H9 (cell line): Measurements from ENCODE around the gene GATA6. TPM values are rescaled to one million over a fixed set of nuclear protein-coding genes. Genes with fewer than 3 reads are reported as not detected.

ENCODE experiments used
- DNase-seq: peaks from one replicate; pipeline ENCODE4 v3.0.0-alpha.2; 2017
- H2AFZ ChIP-seq: one replicate; pipeline ENCODE4 v1.6.1; 2013; ENCODE audit warnings: mild to moderate bottlenecking, low read length, control low read depth, moderate library complexity
- H2AK5ac ChIP-seq: 2 replicates; pipeline ENCODE4 v1.6.1; 2013; ENCODE audit warnings: low read length, control low read depth, mixed read lengths; ENCODE audit not compliant: insufficient read length
- H2BK120ac ChIP-seq: one replicate; pipeline ENCODE4 v1.6.1; 2013; ENCODE audit warnings: low read depth, mild to moderate bottlenecking, low read length, control low read depth, inconsistent platforms; ENCODE audit not compliant: poor library complexity, severe bottlenecking
- H2BK12ac ChIP-seq: 2 replicates; pipeline ENCODE4 v1.6.1; 2013; ENCODE audit warnings: low read length, control low read depth, mixed read lengths, low read depth; ENCODE audit not compliant: insufficient read length
- H2BK15ac ChIP-seq: 2 replicates; pipeline ENCODE4 v1.6.1; 2013; ENCODE audit warnings: low read depth, low read length, control low read depth
- H2BK20ac ChIP-seq: one replicate; pipeline ENCODE4 v1.6.1; 2013; ENCODE audit warnings: low read depth, mild to moderate bottlenecking, low read length, control low read depth, inconsistent platforms; ENCODE audit not compliant: poor library complexity, severe bottlenecking
- H2BK5ac ChIP-seq: 2 replicates; pipeline ENCODE4 v1.6.1; 2013; ENCODE audit warnings: low read length, control low read depth, mixed read lengths; ENCODE audit not compliant: insufficient read length
- H3K14ac ChIP-seq: 2 replicates; pipeline ENCODE4 v1.6.1; 2013; ENCODE audit warnings: low read length, control low read depth; ENCODE audit not compliant: insufficient read depth
- H3K18ac ChIP-seq: 2 replicates; pipeline ENCODE4 v1.6.1; 2013; ENCODE audit warnings: low read depth, mild to moderate bottlenecking, mixed read lengths, low read length, control low read depth; ENCODE audit not compliant: insufficient read length
- H3K23ac ChIP-seq: 2 replicates; pipeline ENCODE4 v1.6.1; 2013; ENCODE audit warnings: low read length, control low read depth, mixed read lengths, low read depth; ENCODE audit not compliant: insufficient read length
- H3K23me2 ChIP-seq: 2 replicates; pipeline ENCODE4 v1.6.1; 2013; ENCODE audit warnings: low read depth, mild to moderate bottlenecking, mixed read lengths, low read length, control low read depth; ENCODE audit not compliant: insufficient read length, poor library complexity, severe bottlenecking
- H3K27ac ChIP-seq: 2 replicates; pipeline ENCODE4 v1.5.1; 2013; ENCODE audit warnings: low read length, control low read depth, mixed read lengths, low read depth; ENCODE audit not compliant: insufficient read length
- H3K27me3 ChIP-seq: 2 replicates; pipeline ENCODE4 v1.6.1; 2013; ENCODE audit warnings: low read length, control low read depth, inconsistent platforms; ENCODE audit not compliant: insufficient read depth
- H3K4ac ChIP-seq: 2 replicates; pipeline ENCODE4 v1.6.1; 2013; ENCODE audit warnings: low read depth, mild to moderate bottlenecking, control low read depth, inconsistent platforms, low read length, moderate library complexity
- H3K4me1 ChIP-seq: 2 replicates; pipeline ENCODE4 v1.6.1; 2013; ENCODE audit warnings: low read length, control low read depth, inconsistent platforms; ENCODE audit not compliant: insufficient read depth
- H3K4me2 ChIP-seq: 2 replicates; pipeline ENCODE4 v1.6.1; 2013; ENCODE audit warnings: low read length, control low read depth, mixed read lengths; ENCODE audit not compliant: insufficient read length, insufficient read depth
- H3K56ac ChIP-seq: 2 replicates; pipeline ENCODE4 v1.6.1; 2013; ENCODE audit warnings: low read depth, mild to moderate bottlenecking, mixed read lengths, low read length, control low read depth; ENCODE audit not compliant: insufficient read length
- H3K79me1 ChIP-seq: 2 replicates; pipeline ENCODE4 v1.6.1; 2013; ENCODE audit warnings: low read depth, mild to moderate bottlenecking, moderate library complexity, low read length, control low read depth, inconsistent platforms; ENCODE audit not compliant: insufficient read depth, poor library complexity, severe bottlenecking
- H3K79me2 ChIP-seq: 2 replicates; pipeline ENCODE4 v1.6.1; 2013; ENCODE audit warnings: low read length, control low read depth, inconsistent platforms; ENCODE audit not compliant: insufficient read depth
- H3K9ac ChIP-seq: 2 replicates; pipeline ENCODE4 v1.6.1; 2013; ENCODE audit warnings: low read length, control low read depth, mixed read lengths; ENCODE audit not compliant: insufficient read length; ENCODE audit errors: extremely low read depth
- H3K9me3 ChIP-seq: one replicate; pipeline ENCODE4 v1.6.1; 2013; ENCODE audit warnings: low read depth, low read length, inconsistent platforms; ENCODE audit not compliant: control insufficient read depth
- H3T11ph ChIP-seq: one replicate; pipeline ENCODE4 v1.6.1; 2013; ENCODE audit warnings: mild to moderate bottlenecking, low read length, control low read depth, inconsistent platforms
- H4K20me1 ChIP-seq: one replicate; pipeline ENCODE4 v1.6.1; 2013; ENCODE audit not compliant: control insufficient read depth, insufficient read length, insufficient read depth
- H4K5ac ChIP-seq: 2 replicates; pipeline ENCODE4 v1.6.1; 2013; ENCODE audit warnings: low read depth, mild to moderate bottlenecking, mixed read lengths, low read length, control low read depth; ENCODE audit not compliant: insufficient read length
- H4K8ac ChIP-seq: replicated peaks from 2 replicates; pipeline ENCODE4 v1.6.1; 2013; ENCODE audit warnings: low read length, control low read depth, mixed read lengths, low read depth; ENCODE audit not compliant: insufficient read length
- H4K91ac ChIP-seq: 2 replicates; pipeline ENCODE4 v1.6.1; 2013; ENCODE audit warnings: low read depth, mild to moderate bottlenecking, moderate library complexity, mixed read lengths, low read length, control low read depth; ENCODE audit not compliant: insufficient read length
- H3K27ac Mint-ChIP-seq, 3 experiments: 2 replicates in 2 of 3; 3 replicates in 1 of 3; pipeline ENCODE4 v1.8.0; 2020 to 2021; ENCODE audit warnings: mixed read lengths in 3 of 3, mild to moderate bottlenecking in 1 of 3, moderate library complexity in 1 of 3
- H3K27me3 Mint-ChIP-seq: 2 replicates; pipeline ENCODE4 v1.8.0; 2021; ENCODE audit warnings: low read depth, mild to moderate bottlenecking, moderate library complexity, mixed read lengths
- H3K36me3 Mint-ChIP-seq, 3 experiments: 2 replicates in 2 of 3; 3 replicates in 1 of 3; pipeline ENCODE4 v1.8.0; 2020 to 2021; ENCODE audit warnings: low read depth in 3 of 3, mixed read lengths in 3 of 3; ENCODE audit not compliant: insufficient read depth in 1 of 3
- H3K4me1 Mint-ChIP-seq, 2 experiments: 2 replicates each; pipeline ENCODE4 v1.8.0; 2020; ENCODE audit warnings: mixed read lengths in 2 of 2
- H3K4me3 Mint-ChIP-seq, 2 experiments: 2 replicates in 1 of 2; 3 replicates in 1 of 2; pipeline ENCODE4 v1.8.0; 2020 to 2021; ENCODE audit warnings: mild to moderate bottlenecking in 2 of 2, mixed read lengths in 2 of 2, moderate library complexity in 1 of 2
- H3K9me3 Mint-ChIP-seq, 2 experiments: 2 replicates in 1 of 2; 3 replicates in 1 of 2; pipeline ENCODE4 v1.8.0; 2020; ENCODE audit warnings: mild to moderate bottlenecking in 2 of 2, mixed read lengths in 2 of 2, moderate library complexity in 1 of 2
- CTCF ChIP-seq: fragments of 200-600 bp; sonication (generic); conservative IDR thresholded peaks from 3 replicates; pipeline ENCODE4 v1.8.0; 2021; ENCODE audit warnings: antibody characterized with exemption, mild to moderate bottlenecking
- WGBS: extraction: QIAGEN DNeasy Blood & Tissue Kit; methylation state at CpG from one replicate; pipeline ENCODE4 v1.1.7; 2013; ENCODE audit warnings: missing lambda C conversion rate, low lambda C conversion rate, mixed read lengths; ENCODE audit not compliant: insufficient read length; ENCODE audit errors: extremely low coverage; 5-methylcytosine and 5-hydroxymethylcytosine counted together
- total RNA-seq: library from RNA; stranded (reverse); gene quantifications from 2 replicates; pipeline ENCODE4 v1.2.1, GENCODE V29; 2021

GATA6 gene
- total RNA-seq, 1 experiment from 2014 or later = not detected

- Histone ChIP-seq H3K23ac (no peak overlapping the region), H3K79me1 (no peaks in the 10 kb centered on the region), H4K20me1 (no peaks in the 10 kb centered on the region), H2BK120ac (no peak overlapping the region), H3K27ac (no peak overlapping the region), H3K56ac (no peak overlapping the region), H3K9me3 (no peaks in the 10 kb centered on the region), H3K4me2 (no peak overlapping the region), H2BK20ac (no peak overlapping the region), H3K23me2 (no peaks in the 10 kb centered on the region), H2BK5ac (no peak overlapping the region), H3K27me3 (no peaks in the 10 kb centered on the region), H3K9ac (no peak overlapping the region), H4K91ac (no peak overlapping the region), H3K79me2 (no peaks in the 10 kb centered on the region), H4K5ac (no peak overlapping the region), H3K18ac (no peak overlapping the region), H3T11ph (no peak overlapping the region), H4K8ac (no peak overlapping the region), H2BK15ac (no peak overlapping the region), H2AK5ac (no peak overlapping the region), H3K14ac (no peak overlapping the region), H2AFZ (no peak overlapping the region), H3K4me1 (no peaks in the 10 kb centered on the region; the same call in 1 of the 2 replicates), H3K4ac (no peak overlapping the region), H2BK12ac (no peak overlapping the region)
- peaks cover 16% of the 10 kb centered on the region for H3K27me3 Mint-ChIP-seq
- H3K9me3 Mint-ChIP-seq = no peaks in the 10 kb centered on the region
- no peak overlapping the region for H3K4me3 Mint-ChIP-seq
- WGBS = no CpG with 5 or more reads among the region's 4 CpGs
- no peak overlapping the region for H3K27ac Mint-ChIP-seq
- H3K36me3 Mint-ChIP-seq = no peaks in the 10 kb centered on the region
- DNase-seq = no peak
- TF ChIP-seq CTCF = no peak
- H3K4me1 Mint-ChIP-seq = no peaks in the 10 kb centered on the region
Observed at GRCh38 chr18:22250026-22250425, 80.6 kb downstream of the GATA6 start.
